Aorta (tissue), 5 donors: Measurements from ENCODE around the gene SLC39A5. TPM values are rescaled to one million over a fixed set of nuclear protein-coding genes. Genes with fewer than 3 reads are reported as not detected.

Source experiments
- ATAC-seq: fragments of 200-7000 bp; cut with Tn5 transposase; one replicate; pipeline ENCODE4 v1.9.1; 2022; ENCODE audit warnings: moderate library complexity; ENCODE audit not compliant: low FRiP score
- DNase-seq, 2 donors: peaks; one replicate each; pipeline ENCODE4 v3.0.0-alpha.2; 2020
- H3K27ac ChIP-seq, 2 donors: one replicate each; pipeline ENCODE4 v1.5.1; 2013; ENCODE audit warnings: low read length in 2 of 2, mild to moderate bottlenecking in 2 of 2, moderate library complexity in 2 of 2, control low read depth in 1 of 2, inconsistent platforms in 1 of 2, low read depth in 1 of 2
- H3K27me3 ChIP-seq, 2 donors: one replicate each; pipeline ENCODE4 v1.6.1; 2013; ENCODE audit warnings: control low read depth in 1 of 2, low read length in 1 of 2, mild to moderate bottlenecking in 1 of 2, moderate library complexity in 1 of 2; ENCODE audit not compliant: insufficient read depth in 2 of 2, control insufficient read depth in 1 of 2
- H3K36me3 ChIP-seq, 2 donors: one replicate each; pipeline ENCODE4 v1.6.1; 2013; ENCODE audit warnings: control low read depth in 1 of 2, low read length in 1 of 2, mild to moderate bottlenecking in 1 of 2; ENCODE audit not compliant: insufficient read depth in 2 of 2, control insufficient read depth in 1 of 2
- H3K4me1 ChIP-seq, 2 donors: one replicate each; pipeline ENCODE4 v1.6.1; 2013; ENCODE audit warnings: low read length in 2 of 2, control low read depth in 1 of 2, mild to moderate bottlenecking in 1 of 2, moderate library complexity in 1 of 2; ENCODE audit not compliant: insufficient read depth in 2 of 2, control insufficient read depth in 1 of 2
- H3K4me3 ChIP-seq, 2 donors: one replicate each; pipeline ENCODE4 v1.5.1; 2013; ENCODE audit warnings: low read length in 2 of 2, control low read depth in 1 of 2, mild to moderate bottlenecking in 1 of 2
- H3K9me3 ChIP-seq: one replicate; pipeline ENCODE4 v1.6.1; 2013; ENCODE audit warnings: mild to moderate bottlenecking, low read length; ENCODE audit not compliant: control insufficient read depth
- WGBS, 2 donors: extraction: QIAGEN DNeasy Blood & Tissue Kit; methylation state at CpG; one replicate each; pipeline ENCODE4 v1.1.7; 2013; 5-methylcytosine and 5-hydroxymethylcytosine counted together
- intact Hi-C, 2 donors: fragments of 100-400 bp; cut with DNase I; formaldehyde crosslinking; loops; one replicate each; pipeline versions ENCODE4 v1.14.2 to v1.15.0; 2022
- polyA plus RNA-seq, 2 donors: library from polyadenylated mRNA; stranded (reverse); fragments of 200-250 nt; gene quantifications; one replicate each; pipeline ENCODE4 v1.2.3, GENCODE V29; 2013
- total RNA-seq, 2 donors: library from RNA; stranded (reverse); fragmentation: NEBNext Ultra II Directional; extraction: Animal tissue kit (Norgen Biotek cat#: 25700); gene quantifications; one replicate each; pipeline ENCODE4 v1.2.1, GENCODE V29; 2021
- donor health status: healthy with polysubstance abuse.
- donor health status: Bipolar disorder and iron deficiency.
- donor health status: DM: no; HTN: no; CAD: no.
- donor health status: DM: no; HTN: no; CAD: no.
- donor health status: DM: yes; HTN: yes; CAD: no.

Gene SLC39A5
- total and polyA plus RNA-seq, 4 donors: 1.1 to 21.4 TPM; not detected in 2

DNA sequence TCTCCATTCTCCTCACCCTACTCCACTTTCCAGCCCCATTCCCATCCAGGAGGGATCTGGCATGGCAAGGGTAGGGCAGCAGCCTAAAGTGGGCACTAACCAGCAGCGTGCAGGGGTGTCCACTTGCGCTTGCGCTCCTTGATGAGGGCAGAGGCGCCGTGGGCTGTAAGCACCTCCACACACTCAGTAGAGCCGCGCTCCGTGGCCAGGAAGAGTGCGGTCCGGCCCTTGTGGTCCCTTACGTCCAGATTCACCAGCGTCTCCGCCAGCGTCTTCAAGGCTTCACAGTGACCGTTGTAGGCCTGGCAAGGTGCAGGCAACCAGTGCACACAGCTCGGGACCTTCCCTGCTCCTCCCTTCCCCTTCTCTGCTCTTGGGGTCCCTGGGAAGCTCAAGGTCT is 18.1 kb downstream of the SLC39A5 start:
- no peak overlapping the region for H3K4me3 ChIP-seq
- intact Hi-C loops: no loop called here
- no peaks in the 10 kb centered on the region for H3K27me3 ChIP-seq
- ATAC-seq (no peak), DNase-seq (peak in 1 of 2 donors; percentile 30)
- H3K36me3 ChIP-seq: peaks cover 0 to 36% of the 10 kb centered on the region in 2 donors
- H3K9me3 ChIP-seq: no peaks in the 10 kb centered on the region
- WGBS, 2 donors: 91 to 93% methylated on average over 16 of the region's 16 CpGs
- H3K27ac ChIP-seq: no peak overlapping the region
- no peaks in the 10 kb centered on the region for H3K4me1 ChIP-seq

DNA sequence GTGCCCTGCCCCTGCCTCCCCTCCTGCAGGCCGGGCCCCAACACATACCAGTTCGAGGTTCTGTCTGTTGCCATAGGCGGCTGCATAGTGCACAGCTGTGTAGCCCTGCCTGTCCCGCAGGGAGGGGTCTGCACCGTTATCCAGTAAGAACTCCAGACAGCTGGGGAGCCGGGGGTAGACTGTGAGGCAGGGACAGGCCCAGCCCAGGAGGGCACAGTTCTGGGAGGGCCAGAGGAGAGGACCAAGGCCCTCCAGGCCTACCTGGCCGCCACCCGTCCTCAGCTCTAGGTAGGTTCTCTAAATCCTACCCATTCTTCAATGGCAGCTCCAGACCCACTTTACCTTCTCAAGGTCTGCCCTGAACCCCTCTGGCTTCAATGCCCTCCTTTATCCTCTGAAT is 18.9 kb downstream of the SLC39A5 start:
- ATAC-seq (no peak), DNase-seq (no peak)
- H3K27ac ChIP-seq: no peak overlapping the region
- no peaks in the 10 kb centered on the region for H3K9me3 ChIP-seq
- no peak overlapping the region for H3K4me3 ChIP-seq
- WGBS, 2 donors: 90 to 96% methylated on average over 8 of the region's 8 CpGs
- peaks cover 0 to 38% of the 10 kb centered on the region in 2 donors for H3K36me3 ChIP-seq
- H3K27me3 ChIP-seq: no peaks in the 10 kb centered on the region
- H3K4me1 ChIP-seq: no peaks in the 10 kb centered on the region
- intact Hi-C loops: no loop called here

DNA sequence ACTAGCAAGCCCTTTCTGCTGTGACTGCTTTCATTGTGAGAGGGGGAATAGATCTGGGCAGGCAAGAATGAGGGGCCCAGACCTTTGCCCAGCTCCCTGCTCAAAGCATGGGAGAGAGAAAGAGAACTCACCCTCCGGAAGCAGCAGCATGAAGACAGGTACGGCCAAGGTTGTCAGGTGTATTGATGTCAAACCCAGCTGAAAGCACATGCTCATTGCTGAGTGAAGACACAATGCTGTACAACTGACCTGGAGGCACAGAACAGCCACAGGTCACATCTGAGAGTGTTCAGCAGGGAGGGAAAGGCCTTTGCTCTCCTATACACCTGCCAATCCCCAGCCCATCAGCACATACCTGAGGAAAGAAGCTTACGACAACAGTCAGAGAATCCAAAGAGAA is 22.8 kb downstream of the SLC39A5 start:
- Histone ChIP-seq H3K27me3 (no peaks in the 10 kb centered on the region), H3K27ac (no peak overlapping the region), H3K36me3 (peaks cover 0 to 24% of the 10 kb centered on the region in 2 donors), H3K4me3 (no peak overlapping the region), H3K4me1 (peaks cover 0 to 3% of the 10 kb centered on the region in 2 donors), H3K9me3 (no peaks in the 10 kb centered on the region)
- no peak for DNase-seq
- no peak for ATAC-seq
- WGBS, 2 donors: 88% methylated on average over 3 of the region's 3 CpGs
- intact Hi-C loops: no loop called here

DNA sequence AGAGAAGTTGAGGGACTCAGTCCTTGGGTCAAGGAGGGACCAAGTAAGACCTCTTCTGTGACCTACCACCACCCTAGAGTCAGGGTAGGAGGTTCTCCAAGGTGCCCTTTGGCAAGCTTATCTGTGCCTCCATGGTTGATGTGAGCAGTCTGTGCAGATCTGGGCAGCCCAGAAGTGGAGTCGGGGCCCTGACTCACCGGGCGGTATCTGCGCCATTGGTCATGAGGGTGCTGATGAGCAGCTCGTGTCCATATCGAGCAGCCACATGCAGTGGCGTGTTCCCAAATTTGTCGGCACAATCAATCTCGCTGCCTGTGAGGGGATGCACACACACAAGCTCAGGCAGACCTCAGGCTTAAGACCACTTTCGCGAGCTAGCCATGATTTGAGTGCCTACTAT is 23.2 kb downstream of the SLC39A5 start:
- H3K4me3 ChIP-seq: no peak overlapping the region
- no peaks in the 10 kb centered on the region for H3K27me3 ChIP-seq
- intact Hi-C loops: no loop called here
- ATAC-seq: no peak
- H3K27ac ChIP-seq: no peak overlapping the region
- no peak for DNase-seq
- WGBS, 2 donors: 88 to 94% methylated on average over 11 of the region's 11 CpGs
- H3K4me1 ChIP-seq: peaks cover 0 to 3% of the 10 kb centered on the region in 2 donors
- no peaks in the 10 kb centered on the region for H3K9me3 ChIP-seq
- H3K36me3 ChIP-seq: peaks cover 0 to 20% of the 10 kb centered on the region in 2 donors

DNA sequence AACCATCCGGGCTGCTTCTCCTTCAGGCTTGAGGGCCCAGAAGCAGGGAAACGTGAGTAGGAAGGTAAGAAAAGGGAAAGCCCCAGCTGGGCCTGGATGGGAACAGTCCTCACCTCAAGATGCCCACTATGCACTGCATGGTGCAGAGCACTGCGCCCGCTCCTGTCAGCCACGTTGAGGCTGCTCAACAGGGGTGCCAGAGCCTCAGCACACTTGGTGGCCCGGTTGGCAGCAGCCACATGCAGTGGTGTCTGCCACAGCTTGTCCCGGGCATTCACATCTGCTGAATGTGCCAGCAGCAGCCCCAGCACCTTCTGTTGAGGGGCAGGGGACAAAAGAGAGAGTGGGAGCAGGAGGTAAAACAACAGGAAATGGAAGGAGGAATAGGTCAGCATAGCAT is 25.8 kb downstream of the SLC39A5 start:
- intact Hi-C loops: loop anchor here in 1 of 2 donors (5.0 kb wide), 1 partner anchor 33 kb away; the partner anchor contains the start of genes NABP2 and RNF41
- no peak overlapping the region for H3K27ac ChIP-seq
- no peak overlapping the region for H3K4me3 ChIP-seq
- H3K27me3 ChIP-seq: no peaks in the 10 kb centered on the region
- peaks cover 0 to 3% of the 10 kb centered on the region in 2 donors for H3K4me1 ChIP-seq
- no peak for ATAC-seq
- 77 to 80% methylated on average over 7 of the region's 7 CpGs for WGBS, 2 donors
- peaks cover 0 to 17% of the 10 kb centered on the region in 2 donors for H3K36me3 ChIP-seq
- no peaks in the 10 kb centered on the region for H3K9me3 ChIP-seq
- DNase-seq: no peak

DNA sequence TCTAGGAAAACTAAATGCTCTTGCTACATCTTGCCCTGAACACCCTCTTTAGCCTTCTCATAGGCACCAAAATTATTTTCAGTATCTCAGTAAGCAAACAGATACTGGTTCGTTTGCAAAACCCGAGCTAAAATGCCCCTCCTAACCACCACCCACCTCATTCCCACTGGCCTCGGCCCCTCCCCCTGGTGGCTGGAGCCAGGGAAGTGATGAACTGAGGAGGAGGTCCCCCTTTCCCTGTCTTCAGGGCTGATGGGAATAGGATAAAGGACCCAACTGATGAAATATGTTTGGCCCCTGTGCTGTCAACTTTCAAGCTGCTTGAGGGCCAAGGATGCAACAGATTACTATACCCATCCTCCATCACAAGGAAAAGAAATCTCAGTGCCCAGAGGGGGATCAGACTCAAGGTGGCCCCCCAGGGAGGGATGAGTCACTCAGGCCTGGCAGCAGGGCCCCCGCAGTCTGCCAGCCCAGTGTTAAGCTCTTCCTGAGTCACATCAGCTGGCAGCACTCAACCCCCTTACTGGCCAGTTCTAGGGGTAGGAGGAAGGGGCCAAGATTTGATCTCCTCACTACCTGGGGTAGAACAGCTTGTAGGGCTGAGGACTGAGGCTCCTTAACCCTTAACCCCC is 26.6 kb downstream of the SLC39A5 start:
- DNase-seq (peak in 1 of 2 donors; percentile 83), ATAC-seq (no peak)
- Histone ChIP-seq H3K27me3 (no peaks in the 10 kb centered on the region), H3K36me3 (peaks cover 0 to 17% of the 10 kb centered on the region in 2 donors), H3K4me1 (peaks cover 0 to 3% of the 10 kb centered on the region in 2 donors), H3K27ac (no peak overlapping the region), H3K9me3 (no peaks in the 10 kb centered on the region), H3K4me3 (peak overlapping the region in 1 of 2 donors; percentile 99)
- 14 to 24% methylated on average over 4 of the region's 4 CpGs for WGBS, 2 donors
- intact Hi-C loops: loop anchor here in 1 of 2 donors (5.0 kb wide), 1 partner anchor 34 kb away; the partner anchor contains the start of genes NABP2 and RNF41

DNA sequence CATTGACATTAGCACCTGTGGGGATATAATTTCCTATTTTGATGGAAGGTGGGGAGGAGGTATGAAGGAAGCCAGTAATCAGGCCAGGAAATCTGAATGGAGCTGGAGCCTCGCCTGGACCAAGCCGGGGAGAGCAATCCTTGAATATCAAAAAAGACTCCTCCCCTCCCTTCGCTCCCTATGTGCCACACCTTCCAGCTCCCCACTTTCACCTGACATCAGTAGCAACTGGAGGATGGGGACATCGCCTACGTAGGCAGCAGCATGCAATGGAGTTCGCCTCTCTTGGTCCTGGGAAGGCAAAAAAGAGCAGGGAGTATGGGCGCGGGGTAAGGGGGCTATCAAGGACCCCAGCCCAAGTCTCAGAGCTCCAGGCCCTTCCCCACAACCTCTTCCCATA is 27.2 kb downstream of the SLC39A5 start:
- Histone ChIP-seq H3K27me3 (no peaks in the 10 kb centered on the region), H3K4me1 (peaks cover 0 to 3% of the 10 kb centered on the region in 2 donors), H3K9me3 (no peaks in the 10 kb centered on the region), H3K4me3 (peak overlapping the region; percentile 99 to 100), H3K27ac (no peak overlapping the region), H3K36me3 (peaks cover 0 to 13% of the 10 kb centered on the region in 2 donors)
- DNase-seq: peak in 1 of 2 donors; percentile 32
- intact Hi-C loops: loop anchor here in 1 of 2 donors (5.0 kb wide), 1 partner anchor 35 kb away; the partner anchor contains the start of genes NABP2 and RNF41
- WGBS, 2 donors: 29 to 30% methylated on average over 8 of the region's 8 CpGs
- no peak for ATAC-seq

DNA sequence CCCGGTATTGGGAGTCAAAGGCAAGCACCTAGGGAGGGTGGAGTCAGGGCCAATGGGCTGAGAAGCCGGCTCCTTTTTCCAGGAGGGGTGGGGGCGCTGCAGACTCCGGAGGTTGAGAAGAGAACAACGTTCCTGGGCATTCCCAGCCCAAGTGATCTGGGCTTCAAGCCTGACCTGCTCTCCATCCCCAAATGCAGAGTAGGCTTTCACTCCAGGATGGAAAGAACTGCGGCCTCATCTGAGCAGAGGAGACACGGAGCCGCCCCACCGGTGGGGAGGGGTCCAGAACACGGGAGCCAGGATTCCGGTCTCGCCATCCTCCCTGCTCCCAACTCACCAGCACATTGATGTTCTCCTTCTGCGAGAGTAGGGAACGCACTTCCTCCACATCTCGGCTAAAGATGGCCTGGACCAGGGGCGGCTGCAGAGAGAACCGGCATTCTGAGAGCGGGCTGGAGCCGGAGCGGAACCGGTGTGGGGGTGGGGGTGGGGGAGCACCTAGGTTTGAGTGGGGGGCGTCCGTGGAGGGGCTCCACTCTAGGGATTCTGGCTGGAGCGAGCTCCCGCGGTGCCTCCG is 27.7 kb downstream of the SLC39A5 start:
- H3K4me1 ChIP-seq: peaks cover 0 to 3% of the 10 kb centered on the region in 2 donors
- peaks cover 0 to 11% of the 10 kb centered on the region in 2 donors for H3K36me3 ChIP-seq
- H3K27ac ChIP-seq: no peak overlapping the region
- 0 to 1% methylated on average over 25 to 27 of the region's 27 CpGs for WGBS, 2 donors
- DNase-seq: no peak
- H3K4me3 ChIP-seq: peak overlapping the region; percentile 99 to 100
- no peaks in the 10 kb centered on the region for H3K27me3 ChIP-seq
- intact Hi-C loops: loop anchor here in 1 of 2 donors (2.0 to 5.0 kb wide), 2 partner anchors 35 to 67 kb away; partner anchors contain the start of genes NABP2 and RNF41
- H3K9me3 ChIP-seq: no peaks in the 10 kb centered on the region
- peak; percentile 30 for ATAC-seq
